NT2/D1 (cell line): ENCODE data around the gene PRF1.

Experiments
- DNase-seq: peaks from one replicate; pipeline ENCODE4 v3.0.0-alpha.2; 2011; ENCODE audit warnings: low read depth, low spot score
- H3K27me3 ChIP-seq: 2 replicates; pipeline ENCODE4 v1.6.0; 2011; ENCODE audit warnings: mild to moderate bottlenecking; ENCODE audit not compliant: insufficient read length, insufficient read depth
- H3K36me3 ChIP-seq: 2 replicates; pipeline ENCODE4 v1.6.1; 2011; ENCODE audit warnings: mild to moderate bottlenecking, low read length, mixed read lengths; ENCODE audit not compliant: insufficient read depth, insufficient read length
- H3K4me1 ChIP-seq: 2 replicates; pipeline ENCODE4 v1.5.1; 2011; ENCODE audit not compliant: insufficient read depth, insufficient read length
- H3K4me3 ChIP-seq: 2 replicates; pipeline ENCODE4 v1.5.1; 2011; ENCODE audit warnings: low read depth; ENCODE audit not compliant: insufficient read length
- H3K9ac ChIP-seq: 2 replicates; pipeline ENCODE4 v1.6.0; 2011; ENCODE audit warnings: low read depth; ENCODE audit not compliant: insufficient read length
- H3K9me3 ChIP-seq: 2 replicates; pipeline ENCODE4 v1.5.1; 2011; ENCODE audit warnings: mild to moderate bottlenecking, low read length; ENCODE audit not compliant: insufficient read depth
- SUZ12 ChIP-seq: IDR thresholded peaks from 2 replicates; pipeline ENCODE4 v1.6.1; 2011; ENCODE audit not compliant: insufficient read length, insufficient read depth; ENCODE audit errors: extremely low read depth
- YY1 ChIP-seq: IDR thresholded peaks from 2 replicates; pipeline ENCODE4 v1.6.1; 2011; ENCODE audit not compliant: insufficient read length, insufficient read depth
- ZNF274 ChIP-seq: IDR thresholded peaks from 2 replicates; pipeline ENCODE4 v1.6.1; 2011; ENCODE audit warnings: mild to moderate bottlenecking, low read depth, low read length

Gene PRF1

GRCh38 chr10:70622541-70622940 lies 20.0 kb upstream of the PRF1 start:
- Histone ChIP-seq H3K4me3 (no peak overlapping the region), H3K27me3 (no peaks in the 10 kb centered on the region), H3K9me3 (peaks cover 24% of the 10 kb centered on the region), H3K36me3 (no peaks in the 10 kb centered on the region), H3K4me1 (peaks cover 5% of the 10 kb centered on the region), H3K9ac (no peak overlapping the region)
- no peak for TF ChIP-seq YY1
- no peak for TF ChIP-seq SUZ12
- no peak for TF ChIP-seq ZNF274
- DNase-seq: no peak

DNA sequence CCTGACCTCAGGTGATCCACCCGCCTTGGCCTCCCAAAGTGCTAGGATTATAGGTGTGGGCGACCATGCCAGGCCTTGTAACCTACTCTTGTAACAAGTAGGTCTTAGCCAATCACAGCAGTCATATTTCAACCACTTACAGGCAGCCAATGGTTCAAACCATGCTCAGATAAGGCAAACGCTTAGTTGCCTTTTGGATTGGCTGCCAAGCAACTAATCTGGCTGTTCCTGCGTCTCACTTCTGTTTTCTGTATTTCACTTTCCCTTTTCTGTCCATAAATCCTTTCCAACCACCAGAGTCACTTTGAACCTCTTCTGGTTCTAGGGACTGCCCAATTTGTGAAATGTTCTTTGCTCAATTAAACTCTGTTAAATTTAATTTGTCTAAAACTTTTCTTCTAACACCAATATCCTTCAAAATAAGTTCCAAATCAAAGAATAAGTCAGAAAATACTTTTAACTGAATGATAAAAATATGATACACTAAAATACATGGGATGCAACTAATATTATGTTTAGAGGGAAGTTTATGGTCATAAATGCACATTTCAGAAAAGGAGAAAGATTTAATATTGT lies 19.1 kb upstream of the PRF1 start:
- H3K36me3 ChIP-seq: no peaks in the 10 kb centered on the region
- peaks cover 24% of the 10 kb centered on the region for H3K9me3 ChIP-seq
- H3K27me3 ChIP-seq: no peaks in the 10 kb centered on the region
- peaks cover 5% of the 10 kb centered on the region for H3K4me1 ChIP-seq
- no peak overlapping the region for H3K9ac ChIP-seq
- TF ChIP-seq SUZ12 (no peak), YY1 (no peak), ZNF274 (no peak)
- DNase-seq: no peak
- H3K4me3 ChIP-seq: no peak overlapping the region

DNA sequence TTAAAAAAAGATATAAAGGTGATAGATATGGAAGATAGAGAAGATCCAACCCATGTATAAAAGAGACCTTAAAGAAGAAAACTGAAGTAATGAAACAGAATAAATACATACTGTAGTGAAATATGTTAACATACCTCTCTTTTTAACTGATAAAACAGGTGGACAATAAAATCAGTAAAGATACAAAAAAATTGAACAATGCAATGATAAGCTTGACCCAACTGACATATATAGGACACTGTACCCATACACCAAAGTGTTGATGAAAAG lies 17.4 kb upstream of the PRF1 start:
- TF ChIP-seq SUZ12 (no peak), ZNF274 (no peak), YY1 (no peak)
- no peak for DNase-seq
- Histone ChIP-seq H3K4me3 (no peak overlapping the region), H3K27me3 (no peaks in the 10 kb centered on the region), H3K4me1 (peaks cover 5% of the 10 kb centered on the region), H3K9ac (no peak overlapping the region), H3K36me3 (no peaks in the 10 kb centered on the region), H3K9me3 (peaks cover 24% of the 10 kb centered on the region)

GRCh38 chr10:70619271-70620019 lies 16.9 kb upstream of the PRF1 start:
- Histone ChIP-seq H3K9ac (no peak overlapping the region), H3K36me3 (no peaks in the 10 kb centered on the region), H3K4me1 (peaks cover 5% of the 10 kb centered on the region), H3K4me3 (no peak overlapping the region), H3K27me3 (no peaks in the 10 kb centered on the region), H3K9me3 (peaks cover 24% of the 10 kb centered on the region)
- TF ChIP-seq ZNF274 (no peak), YY1 (no peak), SUZ12 (no peak)
- DNase-seq: no peak

DNA sequence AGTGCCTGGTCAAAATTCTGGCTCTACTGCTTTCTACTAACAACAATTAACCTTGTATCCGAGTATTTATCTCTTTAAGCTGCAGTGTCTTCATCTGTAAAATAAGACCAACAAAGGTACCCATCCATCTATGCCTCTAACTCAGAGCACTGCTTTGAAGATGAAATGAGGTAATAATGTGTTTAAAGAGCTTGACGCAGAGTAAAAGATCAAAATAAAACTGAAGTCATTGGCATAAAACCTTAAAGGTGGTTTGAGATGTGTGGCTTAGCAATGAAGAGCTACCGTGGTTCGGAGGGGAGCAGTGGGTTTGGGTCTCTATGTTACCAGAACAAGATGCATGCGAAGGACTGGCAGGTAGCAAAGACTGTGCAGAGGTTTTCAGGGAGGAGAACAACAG lies 16.1 kb upstream of the PRF1 start:
- Histone ChIP-seq H3K36me3 (no peaks in the 10 kb centered on the region), H3K4me1 (peaks cover 5% of the 10 kb centered on the region), H3K9me3 (peaks cover 24% of the 10 kb centered on the region), H3K27me3 (no peaks in the 10 kb centered on the region), H3K4me3 (no peak overlapping the region), H3K9ac (no peak overlapping the region)
- DNase-seq: no peak
- TF ChIP-seq SUZ12 (no peak), ZNF274 (no peak), YY1 (no peak)

- TF ChIP-seq ZNF274: no peak
- Histone ChIP-seq H3K36me3 (no peaks in the 10 kb centered on the region), H3K27me3 (no peaks in the 10 kb centered on the region), H3K4me3 (no peak overlapping the region), H3K4me1 (peaks cover 5% of the 10 kb centered on the region), H3K9me3 (peaks cover 22% of the 10 kb centered on the region), H3K9ac (no peak overlapping the region)
- no peak for DNase-seq
Observed at GRCh38 chr10:70617798-70618568, 15.4 kb upstream of the PRF1 start.

DNA sequence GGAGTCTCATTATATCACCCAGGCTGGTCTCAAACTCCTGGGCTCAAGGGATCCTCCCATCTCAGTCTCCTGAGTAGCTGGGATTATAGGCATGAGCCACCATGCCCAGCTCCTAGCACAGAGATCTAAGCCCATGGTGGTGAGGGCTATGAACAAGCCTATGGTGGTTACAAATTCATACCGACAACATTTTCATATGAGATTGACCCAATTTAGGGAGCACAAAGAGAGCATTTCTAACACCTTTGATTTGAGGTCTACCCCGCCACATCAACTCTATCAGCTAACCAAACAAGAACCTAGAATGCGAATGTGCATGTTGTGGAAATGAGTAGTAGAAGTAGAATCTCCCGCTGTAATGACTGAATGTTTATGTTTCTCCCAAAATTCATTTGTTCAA lies 14.2 kb upstream of the PRF1 start:
- TF ChIP-seq SUZ12: no peak
- no peak for TF ChIP-seq ZNF274
- no peak for TF ChIP-seq YY1
- Histone ChIP-seq H3K4me3 (no peak overlapping the region), H3K36me3 (no peaks in the 10 kb centered on the region), H3K27me3 (no peaks in the 10 kb centered on the region), H3K9ac (no peak overlapping the region), H3K9me3 (peaks cover 13% of the 10 kb centered on the region), H3K4me1 (no peaks in the 10 kb centered on the region)
- no peak for DNase-seq
